GM12873 (cell line): ENCODE measurements around the gene ADGRL1.

Experiments used
- TF ChIP-seq, protein P1 (sequence below): IDR thresholded peaks from 2 replicates; pipeline ENCODE4 v1.5.1; 2012; ENCODE audit warnings: low read depth, mild to moderate bottlenecking, moderate library complexity, low read length, control low read depth; ENCODE audit not compliant: insufficient read depth; ENCODE audit errors: missing control alignments

ADGRL1 gene

DNA sequence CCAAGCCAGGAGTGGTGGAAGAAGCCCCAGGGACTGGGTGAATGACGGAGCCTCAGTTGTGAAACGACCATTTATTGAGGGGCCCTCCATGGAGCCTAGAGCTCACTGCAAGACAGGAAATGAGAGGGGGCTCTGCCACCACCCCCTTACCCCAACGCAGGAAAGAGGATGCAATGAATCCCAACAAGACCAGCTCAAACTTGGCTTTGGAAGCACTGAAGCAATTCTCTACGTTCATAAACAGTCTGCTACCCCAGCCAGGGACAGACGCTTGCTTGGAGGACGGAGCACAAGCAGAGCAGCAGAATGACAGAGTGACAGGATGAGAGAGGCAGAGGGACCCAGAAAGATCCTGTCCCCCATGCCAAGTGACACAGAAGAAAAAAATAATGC lies 89.4 kb downstream of the ADGRL1 start:
- TF ChIP-seq, protein P1, sequence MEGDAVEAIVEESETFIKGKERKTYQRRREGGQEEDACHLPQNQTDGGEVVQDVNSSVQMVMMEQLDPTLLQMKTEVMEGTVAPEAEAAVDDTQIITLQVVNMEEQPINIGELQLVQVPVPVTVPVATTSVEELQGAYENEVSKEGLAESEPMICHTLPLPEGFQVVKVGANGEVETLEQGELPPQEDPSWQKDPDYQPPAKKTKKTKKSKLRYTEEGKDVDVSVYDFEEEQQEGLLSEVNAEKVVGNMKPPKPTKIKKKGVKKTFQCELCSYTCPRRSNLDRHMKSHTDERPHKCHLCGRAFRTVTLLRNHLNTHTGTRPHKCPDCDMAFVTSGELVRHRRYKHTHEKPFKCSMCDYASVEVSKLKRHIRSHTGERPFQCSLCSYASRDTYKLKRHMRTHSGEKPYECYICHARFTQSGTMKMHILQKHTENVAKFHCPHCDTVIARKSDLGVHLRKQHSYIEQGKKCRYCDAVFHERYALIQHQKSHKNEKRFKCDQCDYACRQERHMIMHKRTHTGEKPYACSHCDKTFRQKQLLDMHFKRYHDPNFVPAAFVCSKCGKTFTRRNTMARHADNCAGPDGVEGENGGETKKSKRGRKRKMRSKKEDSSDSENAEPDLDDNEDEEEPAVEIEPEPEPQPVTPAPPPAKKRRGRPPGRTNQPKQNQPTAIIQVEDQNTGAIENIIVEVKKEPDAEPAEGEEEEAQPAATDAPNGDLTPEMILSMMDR: no peak

DNA sequence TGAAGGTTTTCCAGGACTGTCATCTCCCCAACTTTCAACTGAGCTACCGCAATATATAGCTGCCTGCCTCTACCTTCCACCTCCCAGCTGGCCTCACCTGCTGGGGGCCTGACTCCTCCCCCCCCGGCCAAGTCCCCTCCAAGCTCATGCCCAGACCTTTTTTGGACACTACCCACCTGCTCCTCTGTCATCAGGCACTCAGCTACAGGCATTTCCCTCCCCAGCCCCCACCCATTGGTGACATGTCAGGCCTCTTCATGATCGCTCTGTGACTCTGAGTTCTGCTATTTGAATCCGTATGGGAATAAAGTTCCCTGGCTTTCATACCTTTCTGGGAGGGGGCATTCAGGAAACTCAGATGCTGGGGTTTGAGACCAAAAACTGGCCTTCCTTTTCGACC lies 90.2 kb downstream of the ADGRL1 start:
- TF ChIP-seq, protein P1: no peak

DNA sequence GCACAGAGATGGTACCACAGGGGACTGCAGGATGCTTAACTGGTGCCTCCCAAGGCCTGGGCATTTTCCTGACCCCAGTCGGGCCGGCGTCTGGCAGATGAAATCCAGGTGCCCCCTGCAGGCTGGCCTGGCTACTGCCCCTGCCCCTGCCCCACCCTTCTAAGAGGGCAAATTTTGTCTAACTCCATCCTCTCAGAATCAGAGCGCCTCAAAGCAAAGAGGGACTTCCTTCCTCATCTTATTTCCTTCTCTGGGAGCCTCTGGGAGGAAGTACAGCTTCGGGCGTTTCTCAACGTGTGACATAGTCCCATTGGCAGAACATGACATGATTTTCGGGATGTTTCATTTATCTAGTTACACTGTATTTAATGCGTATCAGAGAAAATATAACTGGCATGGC lies 91.1 kb downstream of the ADGRL1 start:
- TF ChIP-seq, protein P1: peak; percentile 62

DNA sequence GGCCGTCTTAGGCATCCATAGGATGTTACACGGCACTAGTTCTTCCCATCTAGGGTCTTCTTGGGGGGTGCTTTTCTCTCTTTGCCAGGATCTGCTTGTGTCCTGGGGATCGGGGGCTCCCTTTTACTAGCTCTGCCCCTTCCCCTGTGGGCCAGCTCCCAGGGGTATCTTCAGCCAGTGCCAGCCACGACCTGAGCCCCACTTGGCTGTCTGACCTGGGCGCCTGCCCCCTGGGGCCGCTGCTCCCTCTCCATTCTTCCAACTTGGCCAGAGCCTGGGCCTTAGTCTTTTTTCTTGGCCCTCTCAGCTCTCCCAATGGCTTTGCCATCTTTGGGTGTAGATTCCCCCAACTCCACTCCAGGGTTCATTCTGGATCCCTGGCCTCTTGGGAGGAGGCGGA lies 91.5 kb downstream of the ADGRL1 start:
- TF ChIP-seq, protein P1: no peak

DNA sequence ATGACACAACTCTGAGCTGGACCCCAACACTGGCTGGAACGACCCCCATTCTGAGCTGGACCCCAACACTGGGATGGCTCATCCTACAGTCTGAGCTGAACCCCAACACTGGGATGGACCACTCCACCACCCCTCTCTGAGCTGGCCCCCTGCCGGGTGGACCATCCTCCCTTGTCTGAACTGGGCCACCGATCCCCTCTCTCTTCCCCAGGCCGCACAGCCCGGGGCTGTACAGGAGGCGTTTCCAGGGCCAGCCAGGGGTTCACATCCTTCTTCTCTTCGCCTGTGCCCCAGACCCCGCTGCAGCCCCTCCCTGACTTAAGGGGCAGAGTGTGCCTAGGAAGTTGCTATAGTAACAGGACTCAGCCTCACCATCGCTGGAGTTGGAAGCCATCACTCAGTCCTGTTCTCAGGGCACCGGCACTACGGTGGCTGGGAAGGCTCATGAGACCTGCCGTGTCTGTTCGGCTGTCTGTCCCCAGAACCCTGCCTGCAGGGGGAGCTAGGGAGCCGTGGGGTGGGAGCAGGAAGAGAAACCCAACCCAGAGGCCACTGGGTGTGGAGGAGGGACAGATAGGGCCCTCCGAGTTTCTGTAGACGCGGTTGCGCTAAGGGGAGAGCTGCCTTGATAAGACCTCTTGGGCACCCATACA lies 92.1 kb downstream of the ADGRL1 start:
- TF ChIP-seq, protein P1: peak; percentile 59

DNA sequence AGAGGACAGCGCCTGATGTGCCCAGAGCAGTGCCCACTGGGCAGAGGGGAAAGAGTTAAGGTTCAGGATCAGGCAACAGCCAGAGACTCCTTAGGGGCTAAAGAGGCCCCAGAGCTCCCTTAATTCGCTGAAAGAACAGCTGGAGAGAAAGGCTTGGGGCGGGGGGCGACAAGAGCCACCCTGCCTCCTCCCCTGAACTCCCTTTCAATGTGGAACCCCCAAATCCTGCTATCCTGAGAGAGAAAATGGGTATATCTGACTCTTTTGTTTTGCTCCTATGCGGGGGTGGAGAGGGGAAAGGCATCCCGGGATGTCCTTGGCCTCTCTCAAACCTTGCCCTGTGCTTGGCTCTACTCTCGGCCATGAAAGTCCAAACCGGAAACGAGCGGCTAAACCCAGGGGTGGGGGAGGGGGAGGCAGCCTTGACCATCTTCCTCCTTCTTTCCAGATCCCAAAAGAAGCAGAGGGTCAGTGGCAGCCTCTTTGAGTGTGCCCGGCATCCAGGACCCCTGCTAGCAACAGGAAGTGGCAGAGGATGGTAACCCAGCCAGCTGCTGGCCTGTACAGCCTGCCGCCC lies 93.1 kb downstream of the ADGRL1 start:
- TF ChIP-seq, protein P1: no peak

DNA sequence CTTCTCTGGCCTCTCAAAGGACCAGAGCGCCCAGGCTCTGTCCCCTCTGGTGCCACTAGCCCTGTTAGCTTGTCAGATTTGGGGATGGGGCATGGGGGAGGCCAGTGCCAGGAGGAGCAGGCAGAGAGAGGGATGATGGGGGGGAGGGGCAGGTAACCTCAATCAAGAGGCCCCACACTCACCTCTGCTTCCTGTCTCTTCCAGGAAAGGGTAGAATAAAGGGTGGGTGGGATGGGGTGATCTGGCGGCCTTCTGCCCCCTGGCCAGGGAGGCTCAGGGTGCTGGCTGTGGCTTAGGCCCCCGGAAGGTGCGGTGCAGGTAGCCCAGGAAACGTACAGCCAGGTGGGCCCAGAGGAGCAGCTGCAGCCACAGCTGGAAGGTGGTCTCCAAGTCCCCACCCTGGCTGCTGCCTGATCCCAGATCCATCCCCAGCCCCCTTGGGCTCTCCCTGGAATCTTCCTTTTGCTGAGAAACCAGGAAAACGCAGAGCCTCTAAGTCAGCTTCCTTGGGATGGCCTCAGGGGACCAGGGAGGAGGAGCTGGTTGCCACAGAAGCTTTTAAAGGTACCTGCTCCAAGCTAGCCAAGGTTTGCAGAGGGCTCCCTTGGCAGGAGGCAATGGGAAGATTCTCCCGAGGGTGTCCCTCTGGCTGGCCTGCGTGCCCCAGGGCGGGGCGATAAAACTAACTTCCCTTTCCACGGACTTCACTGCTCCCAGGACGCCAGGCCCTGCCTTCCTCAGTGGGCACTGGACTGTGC lies 93.7 kb downstream of the ADGRL1 start:
- TF ChIP-seq, protein P1: no peak
